ENCODE results near the gene UROD.
"Not testable (repeated sequence)": the region's sequence is repeated elsewhere in the genome, so short reads cannot be mapped to it uniquely, and the experiment has no call there.

The UROD gene

DNA sequence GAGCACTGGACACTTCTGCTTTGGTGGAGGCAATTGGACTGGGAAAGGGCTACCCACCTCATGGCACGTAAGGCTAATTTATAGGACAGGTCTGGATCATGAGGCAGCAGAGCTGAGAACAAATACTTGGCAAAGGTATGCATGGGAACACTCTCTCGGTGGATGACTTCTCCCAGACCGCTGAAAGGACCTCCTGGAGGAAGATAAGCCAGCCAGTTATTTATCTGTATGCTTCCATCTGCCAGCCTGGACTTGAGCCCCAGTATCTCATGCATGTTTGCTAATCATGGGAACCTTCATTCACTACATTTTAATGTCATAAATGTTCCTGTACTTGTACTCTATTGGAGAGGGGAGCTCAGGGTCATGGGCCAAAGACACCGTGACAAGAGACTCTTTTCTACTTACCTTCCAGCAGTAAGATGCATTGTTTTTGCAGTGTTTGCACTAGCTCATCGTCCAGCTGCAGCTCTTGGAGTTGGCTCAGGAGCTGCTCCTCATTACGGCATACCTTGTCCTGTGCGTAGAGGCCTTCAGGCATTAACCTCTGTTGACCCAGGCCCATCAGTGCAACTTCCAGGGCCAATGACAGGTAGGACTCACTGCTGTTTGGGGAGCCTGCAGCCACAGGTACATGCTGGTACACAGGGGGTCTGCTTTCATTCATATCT, 23.7 kb downstream of the UROD start:
- Histone ChIP-seq H3K27ac (no peak overlapping the region), H3K4me3 (no peak overlapping the region)

DNA sequence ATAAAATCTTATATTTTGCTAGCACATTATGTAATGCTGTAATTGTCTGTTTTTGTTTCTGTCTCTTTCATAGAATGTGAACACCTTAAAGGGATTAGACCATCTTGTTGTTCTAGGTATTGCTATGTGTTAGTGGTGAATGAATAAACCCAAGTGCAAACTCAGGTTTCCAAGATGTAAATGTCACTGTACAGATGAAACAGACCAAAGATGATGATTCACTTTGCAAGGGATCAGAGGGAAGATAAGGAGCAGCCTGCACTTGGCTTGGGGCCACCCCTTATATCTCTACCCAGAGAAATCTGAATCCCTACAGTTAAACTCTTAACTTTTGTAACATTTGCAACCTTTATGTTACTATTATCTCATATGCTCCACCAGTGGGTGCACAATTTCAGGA, 25.4 kb downstream of the UROD start:
- H3K4me3 ChIP-seq: no peak overlapping the region
- H3K27ac ChIP-seq: no peak overlapping the region

DNA sequence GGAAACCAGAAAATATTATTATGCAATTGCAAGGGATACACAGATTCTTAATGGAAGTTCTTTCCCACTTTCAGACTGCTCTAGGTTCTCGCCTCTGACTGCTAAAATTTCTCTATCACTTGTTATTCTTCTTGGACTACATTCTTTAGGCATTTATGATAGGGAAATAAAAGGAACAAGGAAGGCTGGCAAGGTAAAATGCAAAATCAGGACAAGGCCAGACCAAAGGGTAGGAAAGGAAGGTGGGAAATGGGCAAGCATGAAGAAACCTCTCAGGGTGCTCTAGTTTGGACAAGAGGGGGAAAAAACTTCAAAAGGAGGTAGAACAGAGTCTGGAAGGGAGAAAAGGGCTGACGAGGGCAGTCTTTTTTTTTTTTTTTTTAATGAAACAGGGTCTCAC, 26.2 kb downstream of the UROD start:
- H3K4me3 ChIP-seq: no peak overlapping the region
- H3K27ac ChIP-seq: no peak overlapping the region

DNA sequence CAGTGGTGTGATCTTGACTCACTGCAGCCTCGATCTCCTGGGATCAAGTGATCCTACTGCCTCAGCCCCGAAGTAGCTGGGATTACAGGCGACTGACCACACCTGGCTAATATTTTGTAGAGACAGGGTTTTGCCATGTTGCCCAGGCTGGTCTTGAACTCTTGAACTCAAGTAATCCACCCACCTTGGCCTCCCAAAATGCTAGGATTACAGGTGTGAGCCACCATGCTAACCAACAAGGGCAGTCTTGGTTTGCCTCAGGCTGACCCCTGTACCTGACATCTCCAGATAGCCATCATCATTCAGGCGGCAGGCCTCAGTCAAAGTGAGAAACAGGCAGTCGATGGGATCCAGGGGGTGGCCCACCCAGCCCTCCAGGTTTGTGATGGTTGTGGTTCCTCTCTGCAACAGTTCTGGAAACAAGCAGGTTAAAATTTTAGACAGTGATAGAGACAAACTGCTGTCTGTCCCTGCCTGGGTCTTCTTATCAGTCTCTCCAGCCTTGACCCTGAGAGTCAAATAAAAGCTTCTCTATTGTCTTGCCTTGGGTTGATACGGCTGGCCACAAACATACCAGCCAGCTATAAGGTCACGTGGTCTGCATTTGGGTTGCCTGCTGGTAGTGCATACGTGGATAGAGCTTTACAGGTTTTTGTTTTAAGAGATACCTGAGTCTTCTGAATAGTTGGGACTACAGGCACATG, 26.8 kb downstream of the UROD start:
- no peak overlapping the region for H3K27ac ChIP-seq
- no peak overlapping the region for H3K4me3 ChIP-seq

GRCh38 chr1:45040297-45040696, 28.2 kb downstream of the UROD start:
- Histone ChIP-seq H3K27ac (no peak overlapping the region), H3K4me3 (no peak overlapping the region)

GRCh38 chr1:45043094-45043493, 31.0 kb downstream of the UROD start:
- no peak overlapping the region for H3K4me3 ChIP-seq
- no peak overlapping the region for H3K27ac ChIP-seq

- Histone ChIP-seq H3K4me3 (no peak overlapping the region), H3K27ac (no peak overlapping the region)
Measured at GRCh38 chr1:45044916-45045315, 32.9 kb downstream of the UROD start.

GRCh38 chr1:45047032-45047431, 35.0 kb downstream of the UROD start:
- no peak overlapping the region for H3K4me3 ChIP-seq
- H3K27ac ChIP-seq: no peak overlapping the region

DNA sequence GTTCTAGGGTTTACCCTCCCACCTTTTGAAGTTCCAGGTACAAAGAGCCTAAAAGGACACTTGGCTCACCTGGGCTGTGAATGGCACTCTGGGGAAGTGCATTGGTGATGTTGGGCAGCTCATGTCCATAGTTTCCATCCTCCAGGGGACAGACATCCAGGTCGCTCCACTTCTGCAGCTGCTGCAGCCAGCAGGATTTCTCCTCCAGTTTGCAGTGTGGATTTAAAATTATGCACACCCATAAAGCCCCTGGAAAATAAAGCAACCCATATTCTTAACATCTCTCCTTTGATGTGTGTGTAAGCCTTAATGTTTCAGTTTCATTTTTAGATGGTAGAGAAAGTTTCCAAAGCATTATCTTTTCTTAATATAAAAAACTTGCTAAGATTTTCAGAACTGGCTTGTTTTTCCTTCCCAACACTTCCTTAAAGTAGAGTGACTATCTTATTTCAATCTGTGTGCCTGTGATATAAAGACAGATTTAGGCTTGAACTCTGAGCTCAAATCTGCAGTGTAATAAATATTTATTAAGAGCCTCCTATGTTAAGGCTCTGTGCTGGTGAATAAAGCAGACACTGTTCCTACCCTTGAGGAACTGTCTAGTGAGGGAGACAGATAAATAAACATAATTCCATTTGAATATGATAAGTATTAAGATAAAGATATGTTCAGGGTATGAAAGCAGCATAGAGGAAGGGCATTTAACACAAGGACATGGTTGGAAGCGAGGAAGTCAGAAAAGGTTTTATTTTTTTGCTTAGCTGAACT, 39.1 kb downstream of the UROD start:
- Histone ChIP-seq H3K4me3 (no peak overlapping the region), H3K27ac (peak overlapping the region in 5 of 21 experiments; percentile 18 to 73 (median 30))

DNA sequence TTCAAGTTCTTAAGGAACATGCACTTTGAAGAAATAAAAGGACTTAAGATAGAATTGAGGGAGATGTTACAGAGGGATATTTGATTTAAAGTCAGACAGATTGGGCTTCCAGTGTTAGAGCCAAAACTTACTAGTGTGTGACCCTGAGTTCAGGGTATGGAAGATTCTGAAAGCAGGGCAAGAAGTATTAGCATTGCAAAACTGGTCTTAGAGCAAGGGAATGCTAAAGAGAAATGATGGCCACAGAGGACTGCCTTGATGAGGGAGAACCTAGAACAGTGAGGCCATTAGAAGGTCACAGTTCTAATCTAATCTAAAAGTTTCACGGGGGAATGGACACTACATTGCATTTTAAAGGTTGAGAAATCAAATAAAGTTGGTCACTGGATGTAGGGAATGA, 45.5 kb downstream of the UROD start:
- H3K27ac ChIP-seq: no peak overlapping the region

GRCh38 chr1:45059829-45060228, 47.8 kb downstream of the UROD start:
- no peak overlapping the region for H3K27ac ChIP-seq

More for the DNA sequence above, 45.5 kb downstream of the UROD start:
- no peak overlapping the region for H3K4me3 ChIP-seq

GRCh38 chr1:45062463-45062862, 50.4 kb downstream of the UROD start:
- not testable (repeated sequence) for H3K4me3 ChIP-seq, H3K27ac ChIP-seq

More at GRCh38 chr1:45059829-45060228, 47.8 kb downstream of the UROD start:
- H3K4me3 ChIP-seq: no peak overlapping the region

DNA sequence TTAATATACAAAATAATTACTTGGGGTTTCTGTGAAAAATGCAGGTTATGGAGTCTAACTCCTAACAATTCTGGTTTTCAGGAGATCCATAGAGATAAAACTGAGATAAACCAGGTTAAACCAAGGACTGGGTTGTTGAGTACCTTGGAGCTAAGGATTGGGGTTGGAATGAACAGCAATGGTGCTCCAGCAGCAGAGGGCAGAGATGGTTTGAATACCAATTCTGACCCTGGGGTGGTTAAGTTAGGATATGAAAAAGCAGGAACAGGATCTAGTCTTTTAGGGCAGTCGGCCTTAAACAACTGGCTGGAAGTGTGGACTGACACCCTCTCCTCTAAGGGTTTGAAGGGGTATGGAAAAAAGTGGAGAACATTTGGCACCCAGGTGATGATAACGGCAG, 53.0 kb downstream of the UROD start:
- H3K4me3 ChIP-seq: no peak overlapping the region
- no peak overlapping the region for H3K27ac ChIP-seq
